Suppressor macrophage (primary cell): ENCODE results near the gene TMEM175.
"Not testable (repeated sequence)": the region's sequence is repeated elsewhere in the genome, so short reads cannot be mapped to it uniquely, and the experiment has no call there.

ENCODE experiments used
- DNase-seq, 4 experiments: peaks; one replicate each; pipeline ENCODE4 v3.0.0-alpha.2; 2020 to 2022

Gene TMEM175

DNA sequence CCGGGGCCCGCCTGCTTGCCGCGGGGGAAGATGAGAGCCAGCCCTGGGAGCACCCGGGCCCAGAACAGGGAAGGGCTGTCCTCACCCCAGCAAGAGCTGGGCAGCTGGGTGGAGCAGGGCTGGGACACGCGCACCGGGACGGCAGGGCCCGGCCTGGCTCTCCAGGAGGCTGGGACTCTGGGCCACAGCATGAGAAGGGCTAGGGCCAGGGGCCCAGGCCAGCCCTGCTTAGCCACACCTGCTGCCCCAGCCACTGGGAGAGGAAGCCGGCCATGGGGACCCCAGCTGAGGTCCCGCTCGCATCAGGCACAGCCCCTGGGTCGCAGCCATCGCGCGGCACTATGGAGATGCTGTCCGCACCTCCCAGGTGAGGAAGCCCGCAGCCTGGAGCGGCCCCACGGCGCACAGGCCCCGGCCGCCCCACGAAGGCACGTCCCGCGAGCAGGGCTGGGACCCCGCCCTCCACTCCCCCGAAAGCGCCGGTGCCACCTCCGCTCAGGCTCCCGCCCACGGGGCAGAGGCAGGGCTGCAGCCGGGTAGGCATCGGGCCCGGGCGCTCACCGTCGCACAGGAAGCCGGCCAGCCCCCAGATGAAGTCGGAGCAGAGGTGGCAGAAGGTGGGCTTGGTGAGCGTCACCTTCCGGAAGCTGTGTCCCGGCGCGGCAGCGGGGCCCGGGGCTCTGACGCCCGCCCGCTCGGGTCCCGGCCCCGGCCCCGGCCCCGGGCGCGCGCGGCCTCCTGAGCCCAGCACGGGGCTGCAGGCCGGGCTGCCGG, 40.6 kb downstream of the TMEM175 start:
- peak; percentile 29 to 65 (median 44) for DNase-seq

- peak; percentile 93 to 99 (median 96) for DNase-seq
These were observed 41.5 kb downstream of the TMEM175 start, which contains the start of gene DGKQ for GRCh38 chr4:973431-974397. DGKQ (minus strand) TSS chr4:973569; CDS start chr4:973482, 87 bp downstream.

DNA sequence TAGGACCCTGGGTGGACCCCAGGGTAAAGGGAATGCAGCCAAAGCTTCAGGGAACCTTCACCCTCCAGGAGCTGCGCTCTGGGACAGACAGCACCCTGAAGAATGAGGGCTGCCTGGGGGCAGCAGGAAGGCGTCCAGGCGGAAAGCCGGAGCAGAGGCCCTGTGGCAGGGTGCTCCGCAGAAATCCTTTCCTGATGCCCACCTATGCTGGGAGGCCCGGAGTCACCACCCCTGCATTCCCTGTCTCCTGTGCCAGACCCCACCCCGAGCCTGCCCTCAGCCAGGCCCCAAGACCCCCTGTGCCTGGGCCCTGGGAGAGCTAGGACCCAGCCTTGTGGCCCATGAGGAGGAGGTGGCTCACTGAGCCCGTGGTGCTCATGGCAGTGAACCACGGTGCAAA, 42.4 kb downstream of the TMEM175 start:
- DNase-seq: no peak

GRCh38 chr4:976016-976415, 43.8 kb downstream of the TMEM175 start:
- not testable (repeated sequence) for DNase-seq

DNA sequence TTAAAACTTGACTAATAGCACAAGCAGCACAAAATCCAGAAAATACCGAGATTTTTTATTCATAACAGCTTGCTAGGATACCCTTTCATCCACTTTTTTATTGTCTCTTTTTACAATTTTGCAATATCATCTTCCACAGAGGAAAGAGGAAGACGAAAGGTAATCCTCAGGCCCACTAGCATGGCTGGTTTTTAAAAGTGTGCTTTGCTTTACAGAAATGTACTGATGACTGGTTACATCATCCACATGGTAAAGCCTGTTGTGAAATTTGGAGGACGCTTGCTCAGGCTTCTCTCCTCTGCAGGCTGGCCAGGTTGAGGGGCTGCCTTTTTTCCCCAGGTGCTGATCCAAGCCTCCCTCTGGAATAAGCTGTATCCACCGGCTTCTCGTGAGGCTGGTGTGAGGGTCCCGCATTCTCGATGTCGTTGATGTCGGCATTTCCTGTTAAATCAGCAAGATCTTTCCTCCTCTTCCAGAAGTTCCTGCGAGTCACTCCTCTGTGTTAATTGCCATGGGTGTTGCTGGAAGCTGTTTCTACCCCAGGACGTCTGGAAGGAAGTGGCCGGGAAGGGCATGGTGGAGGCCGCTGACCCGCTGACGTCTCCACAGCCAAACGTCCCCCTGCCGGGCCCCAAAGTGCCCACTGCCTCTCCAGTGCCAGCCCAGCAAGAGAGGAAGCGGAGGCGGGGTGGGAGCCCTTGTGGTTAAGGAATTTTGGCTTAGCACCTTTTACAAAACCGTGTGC, 46.9 kb downstream of the TMEM175 start:
- DNase-seq: peak; percentile 69 to 88 (median 82)

GRCh38 chr4:982291-982690, 50.0 kb downstream of the TMEM175 start:
- DNase-seq: no peak

- DNase-seq: no peak
These were observed 50.6 kb downstream of the TMEM175 start for GRCh38 chr4:982814-983213.

DNA sequence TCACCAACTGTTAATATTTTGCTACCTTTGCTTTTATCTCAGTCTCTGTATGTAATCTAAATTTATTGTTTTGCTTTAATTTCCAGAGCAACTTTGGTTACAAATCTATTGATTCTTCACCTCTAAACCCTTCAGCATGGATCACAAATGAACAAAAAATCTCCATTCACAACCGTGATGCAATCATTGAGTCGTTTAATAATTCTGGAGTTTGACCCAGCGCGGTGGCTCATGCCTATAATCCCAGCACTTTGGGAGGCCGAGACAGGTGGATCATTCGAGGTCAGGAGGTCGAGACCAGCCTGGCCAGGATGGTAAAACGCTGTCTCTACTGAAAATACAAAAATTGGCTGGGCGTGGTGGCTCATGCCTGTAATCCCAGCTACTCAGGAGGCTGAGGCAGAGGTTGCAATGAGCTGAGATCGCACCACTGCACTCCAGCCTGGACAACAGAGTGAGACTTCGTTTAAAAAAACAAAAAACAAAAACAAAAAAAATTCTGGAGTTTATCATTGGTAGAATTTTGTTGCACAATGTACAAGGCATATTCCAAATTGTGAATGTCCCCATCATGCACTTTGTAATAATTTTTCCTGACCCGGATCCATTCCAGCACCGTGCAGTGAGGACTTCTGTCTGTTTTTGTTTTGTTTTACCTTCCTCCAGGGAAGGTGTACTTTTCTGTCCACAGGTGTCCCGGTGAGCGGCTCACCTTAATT, 52.2 kb downstream of the TMEM175 start:
- DNase-seq: no peak

- peak; percentile 71 to 88 (median 82) for DNase-seq
These were observed 53.0 kb downstream of the TMEM175 start for GRCh38 chr4:985123-985830.

GRCh38 chr4:986428-986878, 54.2 kb downstream of the TMEM175 start:
- no peak for DNase-seq

DNA sequence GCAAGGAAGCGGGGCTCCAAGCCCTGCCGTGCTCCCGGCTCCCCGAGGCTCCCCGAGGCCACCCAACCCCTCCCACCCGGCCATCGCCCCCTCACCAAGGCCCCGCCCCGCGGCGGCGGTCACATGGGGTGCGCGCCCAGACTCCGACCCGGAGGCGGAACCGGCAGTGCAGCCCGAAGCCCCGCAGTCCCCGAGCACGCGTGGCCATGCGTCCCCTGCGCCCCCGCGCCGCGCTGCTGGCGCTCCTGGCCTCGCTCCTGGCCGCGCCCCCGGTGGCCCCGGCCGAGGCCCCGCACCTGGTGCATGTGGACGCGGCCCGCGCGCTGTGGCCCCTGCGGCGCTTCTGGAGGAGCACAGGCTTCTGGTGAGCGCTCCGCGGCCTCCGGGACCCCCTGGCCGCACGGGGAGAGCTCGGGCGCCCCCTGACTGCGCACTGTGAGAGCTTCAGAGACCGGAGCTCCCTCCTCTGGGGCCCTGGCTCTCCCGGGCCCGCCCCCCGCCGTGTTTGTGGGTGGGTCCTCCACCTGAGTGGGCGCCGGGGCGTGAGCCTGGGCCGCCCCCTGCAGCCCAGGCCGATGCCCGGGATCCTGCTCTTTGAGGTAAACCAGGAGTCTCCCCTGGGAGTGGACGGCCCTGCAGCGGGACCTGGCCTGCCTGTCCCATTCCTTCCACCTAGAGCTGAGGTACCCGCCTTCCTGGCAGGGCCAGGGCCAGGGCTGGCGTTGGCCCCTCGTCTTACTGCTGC, 54.8 kb downstream of the TMEM175 start, which contains the start of gene IDUA:
Gene IDUA, plus strand, starts transcription at position 166 of the 745 bp plus-strand sequence. Its CDS starts 41 bp downstream, at position 207.
- peak; percentile 82 to 95 (median 90) for DNase-seq

DNA sequence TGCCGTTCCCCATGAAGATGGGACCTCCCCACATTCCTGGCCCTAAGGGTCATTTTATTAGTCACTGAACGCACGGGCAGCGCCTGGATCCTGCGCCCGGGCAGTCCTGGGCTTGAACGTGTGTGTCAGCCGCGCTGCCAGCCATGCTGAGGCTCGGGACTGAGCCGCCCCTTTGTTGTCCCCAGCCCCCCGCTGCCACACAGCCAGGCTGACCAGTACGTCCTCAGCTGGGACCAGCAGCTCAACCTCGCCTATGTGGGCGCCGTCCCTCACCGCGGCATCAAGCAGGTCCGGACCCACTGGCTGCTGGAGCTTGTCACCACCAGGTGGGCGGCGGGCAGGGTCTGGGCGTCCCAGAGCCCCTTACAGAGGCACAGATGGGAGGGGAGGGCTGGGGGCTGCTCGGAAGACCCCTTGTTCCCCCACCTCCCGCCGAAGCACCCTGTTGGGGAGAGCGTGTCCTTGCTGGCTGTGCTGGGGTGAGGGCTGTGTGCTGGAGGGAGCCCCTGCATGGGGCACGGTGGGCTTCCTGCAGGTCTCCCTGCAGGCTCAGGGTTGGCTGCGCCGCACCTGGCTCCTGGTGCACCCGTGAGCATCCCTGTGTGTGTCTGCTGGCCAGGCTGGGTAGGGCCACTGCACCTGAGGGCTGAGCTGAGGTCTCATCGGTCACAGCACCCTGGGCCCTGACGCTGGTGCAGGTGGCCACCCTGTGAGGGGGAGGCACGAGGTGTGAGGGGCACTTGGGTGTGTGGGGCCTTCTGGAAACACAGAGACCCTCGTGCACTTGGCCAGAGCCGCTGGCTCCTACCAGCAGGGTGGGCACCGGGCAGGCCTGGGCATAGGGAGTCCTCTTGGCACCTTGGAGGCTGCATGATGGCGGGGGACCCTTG, 55.6 kb downstream of the TMEM175 start:
- DNase-seq: no peak

DNA sequence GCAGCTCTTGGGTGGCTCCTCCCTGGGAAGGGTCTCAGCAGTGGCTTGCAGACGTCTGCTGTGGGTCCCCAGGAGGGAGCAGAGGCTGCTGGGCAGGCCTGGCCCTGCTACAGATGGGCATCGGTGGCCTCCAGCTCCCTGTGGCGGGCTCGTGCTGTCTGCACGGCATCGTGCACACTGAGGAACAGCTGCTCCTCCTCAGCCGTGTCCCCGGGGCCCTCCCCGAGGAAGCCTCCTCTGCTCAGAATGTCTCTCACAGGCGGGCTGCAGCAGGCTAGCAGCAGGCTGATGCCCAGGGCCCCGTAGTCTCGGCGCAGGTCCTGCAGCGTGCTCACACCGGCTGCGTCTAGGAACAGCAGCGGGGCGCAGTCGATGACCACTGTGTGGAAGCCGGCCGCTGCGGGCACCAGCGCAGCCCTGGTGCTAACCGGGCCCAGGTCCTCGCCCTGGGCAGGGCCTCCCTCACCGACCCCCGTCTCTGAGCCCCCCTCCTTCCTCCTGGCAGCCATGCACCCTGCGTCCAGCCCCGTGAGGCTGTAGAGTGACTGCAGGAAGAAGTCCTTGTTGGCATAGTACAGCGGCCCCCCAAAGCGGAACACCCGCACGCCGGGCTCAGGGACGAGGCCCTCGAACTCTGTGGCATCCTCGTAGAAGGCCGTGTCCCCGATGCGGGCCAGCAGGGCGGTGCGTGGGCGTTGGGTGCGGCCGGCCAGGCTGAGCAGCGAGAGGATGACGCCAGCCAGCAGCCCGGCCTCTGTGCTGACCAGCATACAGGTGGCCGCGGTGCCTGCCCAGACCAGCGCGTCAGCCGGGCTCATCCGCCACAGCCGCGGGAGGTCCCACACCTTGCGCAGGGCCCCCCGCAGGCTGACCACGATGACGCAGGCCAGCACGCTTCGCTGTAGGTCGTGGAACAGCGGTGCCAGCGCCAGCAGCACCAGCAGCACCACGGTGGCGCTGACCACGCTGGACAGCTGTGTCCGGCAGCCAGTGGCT, 56.8 kb downstream of the TMEM175 start:
- no peak for DNase-seq

DNA sequence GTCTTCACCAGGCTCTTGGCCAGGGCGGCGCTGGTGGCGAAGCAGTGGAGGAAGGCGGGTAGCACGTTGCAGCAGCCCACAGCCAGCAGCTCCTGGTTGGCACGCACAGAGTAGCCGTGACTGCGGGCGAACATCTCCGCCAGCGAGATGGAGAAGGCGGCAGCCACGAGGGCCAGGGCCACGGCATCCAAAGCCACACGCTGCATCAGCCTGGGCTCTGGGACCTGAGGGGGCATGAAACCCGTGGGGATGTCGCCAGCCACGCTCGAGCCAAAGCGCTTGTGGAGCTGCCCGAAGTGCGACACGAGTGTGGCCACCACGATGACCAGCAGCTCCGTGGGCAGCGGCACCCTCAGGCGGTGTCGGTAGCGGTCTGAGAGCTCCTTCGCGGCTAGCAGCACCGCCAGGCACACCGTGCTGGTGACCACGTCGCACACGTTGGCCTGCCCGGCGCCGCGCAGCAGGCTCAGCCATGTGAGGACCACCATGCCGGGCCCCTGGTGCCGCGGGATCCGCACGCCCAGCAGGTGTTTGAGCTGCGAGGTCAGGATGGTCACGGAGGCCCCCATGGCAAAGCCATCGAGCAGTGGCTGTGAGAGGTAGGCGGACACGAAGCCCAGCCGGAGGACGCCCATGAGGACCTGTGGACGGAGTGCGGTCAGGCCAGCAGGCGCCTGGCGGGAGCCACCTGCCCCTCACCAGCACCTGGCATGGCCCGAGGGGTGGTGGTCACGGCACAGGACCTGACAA, 57.6 kb downstream of the TMEM175 start:
- DNase-seq: no peak

DNA sequence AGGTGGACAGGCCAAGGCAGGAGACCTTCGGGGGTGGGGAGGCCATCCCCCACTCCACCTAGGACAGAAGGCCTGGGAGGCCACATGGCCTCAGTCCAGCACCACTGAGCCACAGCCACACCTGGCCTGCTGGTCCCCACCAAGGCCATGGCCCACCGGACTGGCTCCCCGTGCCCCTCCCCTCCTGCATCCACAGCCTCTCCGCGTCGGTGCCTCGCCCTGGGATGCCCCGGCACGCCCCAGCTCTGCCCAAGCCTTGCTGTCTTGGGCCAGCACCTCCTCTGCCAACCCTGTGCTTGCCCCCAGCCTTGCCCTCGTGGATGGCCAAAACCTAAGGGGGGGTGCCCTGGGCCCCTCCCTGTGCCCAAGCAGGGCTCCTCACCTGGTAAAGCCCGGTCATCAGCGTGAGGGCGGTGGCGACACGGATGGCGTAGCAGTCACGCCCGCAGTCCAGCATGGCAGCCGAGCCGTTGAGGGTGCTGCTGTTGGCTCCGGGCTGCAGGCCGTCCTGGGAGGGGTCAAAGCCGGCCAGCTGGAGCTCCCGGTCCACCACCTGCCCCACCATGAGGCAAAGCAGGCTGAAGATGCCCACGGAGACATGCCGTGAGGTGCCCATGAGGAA, 58.6 kb downstream of the TMEM175 start:
- no peak for DNase-seq

GRCh38 chr4:991451-992296, 59.4 kb downstream of the TMEM175 start:
- no peak for DNase-seq
